Measurements from ENCODE around the gene TNFSF11.

DNA sequence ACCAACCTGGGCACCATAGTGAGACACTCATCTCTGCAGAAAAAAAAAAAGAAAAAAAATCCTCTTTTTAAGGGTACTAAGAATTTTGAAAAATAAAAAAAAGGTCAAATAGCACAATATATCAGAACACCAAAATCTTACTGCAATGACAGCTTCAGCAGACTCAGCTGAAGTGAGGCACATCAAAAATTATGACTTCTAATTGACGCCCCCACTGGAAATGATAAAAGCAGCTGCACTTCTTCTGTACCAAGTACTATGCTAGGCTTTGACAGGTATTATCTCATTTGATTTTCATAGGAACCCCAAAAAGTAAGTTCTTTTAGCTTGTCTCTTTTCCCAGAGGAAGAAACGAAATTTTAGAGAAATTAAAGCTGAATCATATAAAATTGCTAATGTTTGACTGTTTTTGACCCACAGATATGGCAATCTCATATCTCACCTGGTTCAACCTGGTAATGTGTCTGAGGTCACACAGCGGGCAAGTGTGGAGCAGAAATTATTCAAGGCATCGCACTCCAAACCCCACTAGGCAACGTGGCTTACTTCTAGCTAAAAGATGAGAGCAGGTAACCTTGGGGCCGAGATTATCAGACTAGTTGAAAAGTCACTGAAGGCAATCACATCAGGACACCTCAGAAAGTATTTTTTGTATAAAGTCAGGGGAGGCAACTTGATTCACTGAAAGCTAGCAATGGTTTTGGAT lies 78.1 kb downstream of the TNFSF11 start:
- TF ChIP-seq, protein P1, sequence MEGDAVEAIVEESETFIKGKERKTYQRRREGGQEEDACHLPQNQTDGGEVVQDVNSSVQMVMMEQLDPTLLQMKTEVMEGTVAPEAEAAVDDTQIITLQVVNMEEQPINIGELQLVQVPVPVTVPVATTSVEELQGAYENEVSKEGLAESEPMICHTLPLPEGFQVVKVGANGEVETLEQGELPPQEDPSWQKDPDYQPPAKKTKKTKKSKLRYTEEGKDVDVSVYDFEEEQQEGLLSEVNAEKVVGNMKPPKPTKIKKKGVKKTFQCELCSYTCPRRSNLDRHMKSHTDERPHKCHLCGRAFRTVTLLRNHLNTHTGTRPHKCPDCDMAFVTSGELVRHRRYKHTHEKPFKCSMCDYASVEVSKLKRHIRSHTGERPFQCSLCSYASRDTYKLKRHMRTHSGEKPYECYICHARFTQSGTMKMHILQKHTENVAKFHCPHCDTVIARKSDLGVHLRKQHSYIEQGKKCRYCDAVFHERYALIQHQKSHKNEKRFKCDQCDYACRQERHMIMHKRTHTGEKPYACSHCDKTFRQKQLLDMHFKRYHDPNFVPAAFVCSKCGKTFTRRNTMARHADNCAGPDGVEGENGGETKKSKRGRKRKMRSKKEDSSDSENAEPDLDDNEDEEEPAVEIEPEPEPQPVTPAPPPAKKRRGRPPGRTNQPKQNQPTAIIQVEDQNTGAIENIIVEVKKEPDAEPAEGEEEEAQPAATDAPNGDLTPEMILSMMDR (IDR thresholded peaks at IDR 0.05), result no peak
- TF ChIP-seq EZH2 (IDR thresholded peaks at IDR 0.05; ENCODE audit: borderline replicate concordance, insufficient read depth, low read depth, low read length, poor library complexity, severe bottlenecking), result no peak
